Heart right ventricle (tissue), 16 donors: ENCODE data around the gene NDUFAB1. TPM values are rescaled to one million over a fixed set of nuclear protein-coding genes. Genes with fewer than 3 reads are reported as not detected.
A peak's percentile ranks its signal among the peaks of the same experiment; 100 is the strongest.
"Not testable (repeated sequence)": the region's sequence is repeated elsewhere in the genome, so short reads cannot be mapped to it uniquely, and the experiment has no call there.

ENCODE experiments used
- ATAC-seq, 8 donors: fragments of 200-7000 bp; cut with Tn5 transposase; one replicate each; pipeline ENCODE4 v1.9.1; 2020; ENCODE audit warnings: mild to moderate bottlenecking in 8 of 8, moderate library complexity in 8 of 8, moderate number of reproducible peaks in 1 of 8
- DNase-seq, 2 donors: peaks; one replicate each; pipeline ENCODE4 v3.0.0-alpha.2; 2020
- H3K27ac ChIP-seq, 10 donors: fragments of 200-600 bp; sonication (generic) in 2 of 10; one replicate each; pipeline versions ENCODE4 v1.5.0 to v1.8.0; 2020 to 2022; ENCODE audit warnings: mild to moderate bottlenecking in 3 of 10
- H3K27me3 ChIP-seq, 7 donors: fragments of 200-600 bp; one replicate each; pipeline ENCODE4 v1.8.0; 2021 to 2022; ENCODE audit warnings: mild to moderate bottlenecking in 2 of 7
- H3K36me3 ChIP-seq, 9 donors: fragments of 200-600 bp; sonication (generic) in 1 of 9; one replicate each; pipeline versions ENCODE4 v1.5.0 to v1.8.0; 2020 to 2022; ENCODE audit warnings: mild to moderate bottlenecking in 2 of 9
- H3K4me1 ChIP-seq, 9 donors: fragments of 200-600 bp; sonication (generic) in 1 of 9; one replicate each; pipeline versions ENCODE4 v1.5.0 to v1.8.0; 2020 to 2022; ENCODE audit warnings: mild to moderate bottlenecking in 4 of 9
- H3K4me3 ChIP-seq, 10 donors: fragments of 200-600 bp; sonication (generic) in 2 of 10; one replicate each; pipeline versions ENCODE4 v1.5.0 to v1.8.0; 2020 to 2022; ENCODE audit warnings: mild to moderate bottlenecking in 7 of 10, moderate library complexity in 2 of 10
- H3K9me3 ChIP-seq, 11 donors: fragments of 200-600 bp in 10 of 11; sonication (generic) in 2 of 11; one replicate each; pipeline versions ENCODE4 v1.5.0 to v1.8.0; 2013 to 2022; ENCODE audit warnings: mild to moderate bottlenecking in 2 of 11, control low read depth in 1 of 11, moderate library complexity in 1 of 11
- WGBS, 2 donors: extraction: QIAGEN DNeasy Blood & Tissue Kit; methylation state at CpG; one replicate each; pipeline ENCODE4 v1.1.7; 2013; ENCODE audit warnings: inconsistent platforms in 1 of 2; 5-methylcytosine and 5-hydroxymethylcytosine counted together
- intact Hi-C, 10 donors: fragments of 100-400 bp; cut with DNase I; formaldehyde crosslinking; loops; one replicate each; pipeline versions ENCODE4 v1.11.1 to v1.14.2; 2022
- polyA plus RNA-seq, 2 donors: library from polyadenylated mRNA; stranded (reverse); fragments of 200-250 nt; gene quantifications; one replicate each; pipeline ENCODE4 v1.2.3, GENCODE V29; 2013
- total RNA-seq, 10 donors: library from RNA; stranded (reverse); fragmentation: NEBNext Ultra II Directional in 3 of 10; extraction: Animal tissue kit (Norgen Biotek cat#: 25700) in 3 of 10; gene quantifications; one replicate each; pipeline versions ENCODE4 v1.2.1 to v1.2.4, GENCODE V29; 2021 to 2023
- TF ChIP-seq, protein P1 (sequence below), 9 donors: fragments of 200-600 bp; sonication (generic) in 2 of 9; IDR thresholded peaks; one replicate each; pipeline versions ENCODE4 v1.5.0 to v1.8.0; 2021 to 2022; ENCODE audit warnings: antibody characterized with exemption in 9 of 9, mild to moderate bottlenecking in 5 of 9, moderate library complexity in 1 of 9
- donor health status: Arrhythmogenic right ventricular cardiomyopathy.
- donor health status: ischemic (EF 13 %, LVEDD 7.1; RV severe dilation, severe dysfunction).
- donor health status: healthy with polysubstance abuse.
- donor health status: DM: no; HTN: yes; CAD: no.
- donor health status: DM: no; HTN: no; CAD: no.
- donor health status: ischemic (EF 25% LVEDD 6.9; RV normal size, moderate dysfunction).
- donor health status: ischemic (EF 25% LVEDD 5.7; RV mildly dilated, moderate dysfunction).
- donor health status: healthy.
- donor health status: DM: yes; HTN: yes; CAD: no.
- donor health status: Ischemic cardiomyopathy.
- donor health status: ischemic (EF 35%, LVEDD 5.7; RV mildly dilated, moderate dysfunction).
- donor health status: nonischemic (EF 11% LVEDD 7.7; RV severe dilation, severe dysfunction).
- donor health status: DM: yes; HTN: yes; CAD: no.
- donor health status: PGD.
- donor health status: ischemic (EF 29% LVEDD 5.4; RV normal size, mild dysfunction).
- donor health status: nonischemic (EF 23%, LVEDD 6.1; RV moderate dilation, normal function).

NDUFAB1 gene
- total and polyA plus RNA-seq, 12 donors, result 211 to 592 (median 418) TPM

DNA sequence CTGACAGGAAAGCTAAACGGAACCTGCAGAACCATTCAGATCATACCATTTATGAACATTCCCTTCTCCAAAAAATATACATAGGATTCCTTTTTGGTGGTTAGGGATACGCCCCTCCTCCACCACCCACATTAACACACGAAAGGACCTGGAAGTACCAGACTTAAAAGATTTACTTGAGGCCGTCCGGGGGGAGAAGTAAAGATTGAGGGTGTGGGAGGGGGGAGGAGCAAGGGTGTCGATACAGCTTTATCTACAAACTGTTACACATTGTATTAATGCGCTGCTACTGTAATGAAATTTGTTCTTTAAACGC, 44.5 kb upstream of the NDUFAB1 start:
- peak overlapping the region; percentile 70 to 99 (median 87) for H3K4me3 ChIP-seq

DNA sequence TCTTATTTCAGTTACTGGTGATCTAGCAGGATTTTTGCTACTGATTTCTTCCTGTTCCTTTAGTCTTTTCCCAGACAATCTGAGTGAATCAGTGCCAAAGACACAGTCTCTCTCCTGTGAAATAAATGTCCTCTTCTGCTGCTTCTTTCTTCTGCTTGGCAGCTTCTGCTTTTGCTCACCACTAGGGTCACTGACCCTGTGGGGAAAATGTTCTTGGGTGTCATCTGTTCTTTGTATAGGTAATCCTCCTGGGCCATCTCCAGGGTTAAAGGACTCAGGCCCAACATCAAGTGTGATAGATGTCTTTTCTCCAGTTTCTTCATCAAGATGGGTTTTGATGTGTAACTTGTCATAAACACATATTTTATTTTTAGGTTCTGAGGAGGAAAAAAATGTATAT, 39.8 kb upstream of the NDUFAB1 start:
- H3K27ac ChIP-seq, result no peak overlapping the region
- H3K4me3 ChIP-seq, result no peak overlapping the region
- intact Hi-C loops, result no loop called here

More for the DNA sequence above, 44.5 kb upstream of the NDUFAB1 start:
- no peak for ATAC-seq
- DNase-seq, result no peak
- 1 to 2% methylated on average over 8 of the region's 8 CpGs for WGBS, 2 donors
- Histone ChIP-seq H3K9me3 (no peaks in the 10 kb centered on the region), H3K27ac (peak overlapping the region in 9 of 10 donors; percentile 70 to 94 (median 84)), H3K4me1 (peaks cover 11 to 32% (median 24%) of the 10 kb centered on the region in 9 donors), H3K27me3 (no peaks in the 10 kb centered on the region), H3K36me3 (peaks cover 0 to 62% (median 27%) of the 10 kb centered on the region in 9 donors)
- TF ChIP-seq, protein P1, sequence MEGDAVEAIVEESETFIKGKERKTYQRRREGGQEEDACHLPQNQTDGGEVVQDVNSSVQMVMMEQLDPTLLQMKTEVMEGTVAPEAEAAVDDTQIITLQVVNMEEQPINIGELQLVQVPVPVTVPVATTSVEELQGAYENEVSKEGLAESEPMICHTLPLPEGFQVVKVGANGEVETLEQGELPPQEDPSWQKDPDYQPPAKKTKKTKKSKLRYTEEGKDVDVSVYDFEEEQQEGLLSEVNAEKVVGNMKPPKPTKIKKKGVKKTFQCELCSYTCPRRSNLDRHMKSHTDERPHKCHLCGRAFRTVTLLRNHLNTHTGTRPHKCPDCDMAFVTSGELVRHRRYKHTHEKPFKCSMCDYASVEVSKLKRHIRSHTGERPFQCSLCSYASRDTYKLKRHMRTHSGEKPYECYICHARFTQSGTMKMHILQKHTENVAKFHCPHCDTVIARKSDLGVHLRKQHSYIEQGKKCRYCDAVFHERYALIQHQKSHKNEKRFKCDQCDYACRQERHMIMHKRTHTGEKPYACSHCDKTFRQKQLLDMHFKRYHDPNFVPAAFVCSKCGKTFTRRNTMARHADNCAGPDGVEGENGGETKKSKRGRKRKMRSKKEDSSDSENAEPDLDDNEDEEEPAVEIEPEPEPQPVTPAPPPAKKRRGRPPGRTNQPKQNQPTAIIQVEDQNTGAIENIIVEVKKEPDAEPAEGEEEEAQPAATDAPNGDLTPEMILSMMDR (IDR thresholded peaks at IDR 0.05), result no peak
- intact Hi-C loops, result no loop called here

GRCh38 chr16:23634461-23635036, 38.4 kb upstream of the NDUFAB1 start:
- no peak overlapping the region for H3K27ac ChIP-seq
- H3K4me1 ChIP-seq, result peaks cover 0 to 2% (median 0%) of the 10 kb centered on the region in 9 donors
- no peak overlapping the region for H3K4me3 ChIP-seq
- peaks cover 0 to 81% (median 32%) of the 10 kb centered on the region in 9 donors for H3K36me3 ChIP-seq
- 95 to 98% methylated on average over 4 of the region's 4 CpGs for WGBS, 2 donors
- DNase-seq, result no peak
- no peaks in the 10 kb centered on the region for H3K27me3 ChIP-seq
- intact Hi-C loops, result no loop called here
- no peaks in the 10 kb centered on the region for H3K9me3 ChIP-seq
- no peak for ATAC-seq
- TF ChIP-seq, protein P1 (IDR thresholded peaks at IDR 0.05), result no peak

More for the DNA sequence above, 39.8 kb upstream of the NDUFAB1 start:
- Histone ChIP-seq H3K9me3 (no peaks in the 10 kb centered on the region), H3K27me3 (no peaks in the 10 kb centered on the region), H3K36me3 (peaks cover 0 to 69% (median 21%) of the 10 kb centered on the region in 9 donors), H3K4me1 (peaks cover 7 to 14% (median 9%) of the 10 kb centered on the region in 9 donors)
- ATAC-seq (no peak), DNase-seq (no peak)
- TF ChIP-seq, protein P1 (IDR thresholded peaks at IDR 0.05), result no peak

GRCh38 chr16:23631874-23632273, 35.8 kb upstream of the NDUFAB1 start:
- H3K27me3 ChIP-seq, H3K4me1 ChIP-seq, H3K9me3 ChIP-seq, H3K27ac ChIP-seq, intact Hi-C loops, DNase-seq, H3K4me3 ChIP-seq, ATAC-seq: not testable (repeated sequence)
- peaks cover 0 to 92% (median 49%) of the 10 kb centered on the region in 9 donors for H3K36me3 ChIP-seq
- 98% methylated on average over 3 of the region's 3 CpGs for WGBS, 2 donors

DNA sequence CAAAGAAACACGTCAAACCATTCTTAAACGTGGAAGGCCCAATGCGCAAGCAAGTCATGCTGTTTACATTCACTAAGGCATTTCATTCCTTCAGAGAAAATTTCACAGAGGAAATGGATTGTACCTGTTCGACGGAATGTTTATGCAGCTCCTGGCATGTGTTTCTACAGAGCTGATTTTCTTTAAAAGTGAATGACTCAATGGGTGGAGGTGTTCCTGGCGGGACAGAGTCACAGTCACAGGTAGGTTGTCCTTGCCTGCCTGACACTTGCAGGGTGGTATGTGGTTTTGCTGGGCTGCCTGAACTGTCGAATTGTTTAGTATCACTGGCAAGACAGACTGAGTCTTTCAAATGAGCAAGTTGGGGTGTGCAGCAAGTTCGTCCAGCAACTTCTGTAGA, 33.4 kb upstream of the NDUFAB1 start:
- TF ChIP-seq, protein P1 (IDR thresholded peaks at IDR 0.05), result no peak
- 94% methylated on average over 8 of the region's 8 CpGs for WGBS, 2 donors
- intact Hi-C loops, result no loop called here
- no peaks in the 10 kb centered on the region for H3K4me1 ChIP-seq
- H3K36me3 ChIP-seq, result peaks cover 0 to 92% (median 33%) of the 10 kb centered on the region in 9 donors
- no peak for ATAC-seq
- H3K27ac ChIP-seq, result no peak overlapping the region
- H3K27me3 ChIP-seq, result no peaks in the 10 kb centered on the region
- no peak overlapping the region for H3K4me3 ChIP-seq
- H3K9me3 ChIP-seq, result no peaks in the 10 kb centered on the region
- DNase-seq, result no peak
